Colon (tissue), 2 donors: ENCODE data around the gene COL23A1.

Experiments used
- FAIRE-seq: peaks from 2 replicates; lab custom pipeline; 2012; peaks lifted over from hg19 to GRCh38; lab: Jason Lieb, UNC
- donor health status: control.
- donor health status: control.

Gene COL23A1

DNA sequence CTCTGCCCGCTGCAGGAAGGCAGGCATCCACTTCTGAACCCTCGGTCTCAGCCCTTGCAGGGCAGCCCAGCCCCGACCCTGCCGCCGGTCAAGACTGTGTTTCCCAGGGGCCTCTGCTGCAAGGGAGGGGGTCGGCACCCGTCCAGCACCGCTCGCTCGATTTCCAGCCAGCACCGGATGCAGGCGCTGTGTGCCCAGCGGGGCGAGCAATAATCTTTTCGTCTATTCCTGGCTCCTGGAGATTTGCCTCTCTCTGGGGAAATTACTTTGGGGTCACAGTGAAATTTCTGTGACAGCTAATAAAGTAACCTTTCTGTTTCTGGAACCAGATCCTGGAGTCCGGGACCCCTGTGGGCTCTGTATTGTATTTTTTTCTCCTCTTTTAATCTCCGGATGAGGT is 155.3 kb downstream of the COL23A1 start:
- FAIRE-seq, result no peak

- no peak for FAIRE-seq
Observed at GRCh38 chr5:178434016-178434761, 156.0 kb downstream of the COL23A1 start.

DNA sequence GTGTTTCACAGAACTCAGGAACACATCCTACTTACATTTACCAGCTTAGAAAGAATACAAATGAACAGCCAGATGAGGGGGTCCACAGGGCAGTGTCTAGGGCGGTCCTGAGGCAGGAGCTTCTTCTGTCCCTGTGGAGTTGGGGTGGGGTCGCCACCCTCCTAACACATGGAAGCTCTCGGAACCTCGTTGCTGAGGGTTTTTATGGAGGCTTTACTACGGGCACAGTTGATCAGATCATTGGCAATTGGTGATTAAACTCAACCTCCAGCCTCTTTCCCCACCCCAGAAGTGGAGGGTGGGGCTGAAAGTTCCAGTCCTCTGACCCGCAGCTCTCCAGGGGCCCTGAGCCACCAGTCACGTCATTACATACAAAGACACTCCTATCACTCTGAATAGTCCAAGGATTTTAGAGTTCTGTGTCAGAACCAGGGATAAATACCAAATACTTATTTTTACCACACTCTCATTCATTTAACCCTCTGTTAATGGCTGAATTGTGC is 156.9 kb downstream of the COL23A1 start:
- no peak for FAIRE-seq

DNA sequence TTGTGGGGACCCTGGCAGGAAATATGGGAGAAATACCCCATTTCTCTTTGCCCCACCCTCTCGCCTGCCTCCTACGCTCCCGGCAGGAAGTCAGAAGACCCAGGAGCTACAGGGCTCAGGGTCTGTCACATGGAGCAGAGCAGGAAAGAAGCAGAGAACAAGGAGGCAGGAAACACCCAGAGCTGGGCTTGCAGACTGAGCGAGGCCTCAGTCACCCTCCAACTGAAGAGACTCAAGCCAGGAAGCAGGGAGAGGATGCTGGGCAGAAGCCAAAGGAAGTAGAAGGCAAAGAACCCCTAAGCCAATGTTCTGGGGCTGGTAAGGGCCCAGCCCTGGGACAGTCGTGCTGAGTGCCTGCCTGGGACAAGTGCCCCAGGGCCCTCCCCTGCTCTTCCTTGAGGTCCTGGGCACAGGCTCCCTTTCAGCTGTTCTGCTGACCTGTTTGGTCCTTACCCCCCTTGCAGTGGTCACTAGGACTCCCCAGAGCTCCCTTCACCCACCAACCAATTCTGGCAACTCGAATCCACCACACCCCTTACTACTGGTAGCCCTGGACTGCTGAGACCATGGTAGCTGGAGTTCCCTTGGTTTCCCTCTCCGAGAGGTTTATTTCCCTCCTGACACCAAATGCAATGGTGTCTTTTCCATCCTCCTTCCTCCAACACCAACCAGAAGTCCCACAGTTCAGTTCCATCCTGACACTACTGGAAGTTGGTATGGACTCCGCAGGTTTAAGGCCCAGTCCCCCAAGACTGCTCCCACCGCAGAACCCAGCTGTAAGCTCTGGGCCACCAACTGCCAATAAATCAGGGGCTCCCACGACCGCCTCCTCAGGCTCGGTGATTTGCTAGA is 157.5 kb downstream of the COL23A1 start:
- no peak for FAIRE-seq

DNA sequence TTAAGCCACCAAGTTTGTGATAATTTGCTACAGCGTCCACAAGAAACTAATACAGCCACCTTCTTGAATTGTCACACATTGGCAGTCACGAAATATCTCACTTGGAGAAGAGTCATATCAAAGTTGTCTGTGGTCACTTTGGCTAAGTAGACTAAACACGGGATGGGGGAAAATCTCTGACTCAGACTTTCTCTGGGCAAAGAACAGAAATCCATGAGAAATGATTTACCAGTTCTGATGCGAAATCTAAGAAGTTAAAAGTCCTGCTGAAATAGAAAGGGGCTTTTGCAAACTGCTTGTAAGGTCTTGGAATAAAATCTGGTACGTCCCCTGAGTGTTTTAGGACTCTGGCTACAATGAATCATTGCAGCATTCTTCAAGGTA is 158.4 kb downstream of the COL23A1 start:
- no peak for FAIRE-seq

DNA sequence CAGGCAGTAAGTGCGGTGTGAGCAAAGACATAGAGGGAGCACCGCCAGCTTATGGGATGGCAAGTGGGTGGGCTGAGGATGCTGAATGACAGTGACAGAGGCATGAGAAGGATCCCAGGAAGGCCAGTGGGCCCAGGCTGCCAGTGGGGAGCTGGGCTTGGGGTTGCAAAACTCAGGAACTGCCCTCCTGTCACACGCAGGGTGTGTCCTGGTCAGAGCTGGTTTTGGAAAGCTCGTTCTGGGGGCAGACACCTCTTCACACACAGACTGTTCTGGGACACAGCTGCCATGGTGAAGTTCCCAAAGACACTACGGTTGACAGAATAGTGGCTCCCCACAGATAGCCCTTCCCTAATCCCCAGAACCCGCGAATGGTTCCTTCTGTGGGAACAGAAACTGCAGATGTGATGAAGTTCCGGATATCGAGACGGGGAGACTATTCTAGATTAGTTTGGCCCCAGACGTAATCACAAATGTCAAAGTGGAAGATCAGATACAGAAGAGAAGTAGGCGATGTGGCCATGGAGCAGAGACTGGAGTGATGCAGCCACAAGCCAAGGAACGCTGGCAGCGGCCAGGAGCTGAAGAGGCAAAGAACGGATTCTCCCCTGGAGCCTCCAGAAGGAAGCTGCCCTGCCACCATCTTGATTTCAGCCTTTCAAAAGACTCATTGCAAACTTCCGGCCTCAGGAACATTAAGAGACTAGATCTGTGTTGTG is 159.0 kb downstream of the COL23A1 start:
- FAIRE-seq, result no peak

GRCh38 chr5:178430186-178431062 is 159.8 kb downstream of the COL23A1 start:
- FAIRE-seq, result no peak

DNA sequence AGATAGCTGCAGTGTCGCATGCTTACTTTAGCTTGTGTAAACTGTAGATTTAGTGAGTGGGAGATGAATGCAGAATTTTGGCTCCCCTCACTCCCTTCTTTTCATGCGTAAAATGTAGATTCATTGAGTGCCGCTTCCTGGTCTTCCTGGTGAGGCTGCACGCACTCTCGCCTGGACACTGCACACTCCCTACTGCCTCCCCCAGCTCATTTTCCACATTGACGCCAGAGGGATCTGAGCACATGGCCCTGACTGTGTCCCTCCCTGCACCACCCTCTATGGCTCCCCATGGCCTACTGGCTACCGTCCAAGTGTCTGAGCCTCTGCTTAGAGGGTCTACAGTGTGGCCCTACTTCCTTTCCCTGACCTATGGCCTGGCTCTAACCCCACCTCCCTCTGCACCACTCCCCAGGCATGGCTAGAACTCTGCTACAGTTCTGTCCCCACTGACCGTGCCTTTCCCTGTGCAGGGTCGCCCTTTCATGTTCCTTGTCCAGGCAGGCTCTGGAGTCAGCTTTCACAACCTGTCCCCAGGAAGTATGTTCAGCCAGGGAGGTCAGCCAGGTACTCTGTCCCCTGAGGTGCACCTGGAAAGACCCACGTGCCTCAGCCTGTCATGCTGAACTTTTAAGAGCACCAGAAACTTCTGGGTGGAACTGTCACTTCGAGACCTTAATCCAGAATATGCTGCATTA is 160.6 kb downstream of the COL23A1 start:
- FAIRE-seq, result no peak

DNA sequence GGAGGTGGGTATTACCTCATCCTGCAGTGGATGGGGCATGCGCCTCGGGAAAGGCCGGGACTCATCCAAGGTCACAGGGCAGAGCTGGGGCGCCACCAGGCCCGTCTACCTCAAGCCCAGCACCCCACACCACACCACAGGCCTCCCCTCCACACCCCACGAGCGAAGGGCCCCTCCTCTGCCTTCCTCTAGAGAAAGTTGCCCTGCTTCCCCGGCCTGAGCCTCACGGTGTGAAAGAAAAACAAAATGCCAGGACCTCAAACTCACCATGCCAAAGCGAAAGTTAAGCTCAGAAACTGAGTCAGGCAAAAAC is 161.1 kb downstream of the COL23A1 start:
- no peak for FAIRE-seq

DNA sequence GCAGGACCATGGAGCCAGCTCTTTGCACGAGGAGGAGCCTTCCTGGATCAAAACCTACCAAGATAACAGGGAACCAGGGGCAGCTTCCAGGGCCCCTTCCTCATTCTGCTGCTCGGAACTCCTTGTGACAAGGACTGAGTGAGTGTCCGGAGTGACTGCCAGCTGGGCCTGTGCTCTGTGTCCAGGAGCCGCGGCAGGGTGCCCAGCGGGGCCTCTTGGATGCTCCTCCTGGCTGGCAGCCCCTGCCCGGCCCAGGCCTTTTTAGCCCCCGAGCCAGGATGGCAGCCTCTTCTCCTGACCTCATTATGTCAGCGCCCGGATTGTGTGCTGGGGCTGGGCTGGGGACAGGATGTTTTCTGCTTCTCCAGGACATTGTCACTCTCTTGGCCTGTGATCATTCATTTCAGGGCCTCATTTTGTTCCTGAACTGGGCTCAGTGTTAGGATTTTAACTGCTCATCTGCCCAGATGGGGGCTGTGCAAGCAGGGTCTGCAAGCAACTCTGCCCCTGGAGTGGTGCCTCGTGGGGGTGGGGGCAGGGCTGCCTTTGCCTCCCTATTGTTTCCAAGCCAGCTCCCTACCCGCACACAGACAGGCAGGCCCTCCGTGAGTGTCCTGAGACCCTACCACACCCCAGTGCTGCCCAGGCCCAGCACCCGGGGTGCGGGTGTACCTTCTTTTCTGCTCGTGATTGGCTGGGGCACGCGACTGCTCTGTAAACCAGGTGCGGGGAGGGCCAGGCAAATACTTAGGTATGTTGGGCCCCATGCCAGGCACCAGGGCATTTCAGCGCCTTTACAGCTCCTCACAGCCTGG is 161.6 kb downstream of the COL23A1 start:
- no peak for FAIRE-seq

DNA sequence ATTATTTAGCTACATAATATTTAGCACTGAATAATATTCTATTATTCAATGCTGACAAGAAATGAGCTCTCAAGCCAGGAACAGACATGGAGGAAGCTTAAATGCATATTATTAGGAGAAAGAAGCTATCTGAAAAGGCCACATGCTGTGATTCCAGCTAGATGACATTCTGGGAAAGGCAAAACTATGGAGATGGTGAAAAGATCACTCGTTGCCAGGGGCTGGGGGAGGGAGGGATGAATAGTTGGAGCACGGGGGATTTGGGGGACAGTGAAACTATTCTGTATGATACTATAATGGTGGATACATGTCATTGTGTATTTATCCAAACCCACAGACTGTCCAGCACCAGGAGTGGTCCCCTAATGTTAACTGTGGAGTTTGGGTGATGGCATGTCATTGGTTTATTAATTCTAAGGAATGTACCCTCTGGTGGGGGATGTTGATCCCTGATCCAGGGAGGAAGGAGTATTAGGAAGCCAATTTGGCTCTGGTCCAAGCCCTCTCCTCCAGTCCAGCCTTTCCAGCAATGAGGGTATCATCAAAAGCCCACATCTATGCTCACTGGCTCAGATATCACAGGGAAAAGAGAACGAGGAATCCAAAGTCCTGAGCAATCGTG is 162.5 kb downstream of the COL23A1 start:
- FAIRE-seq, result no peak

GRCh38 chr5:178426326-178427130 is 163.7 kb downstream of the COL23A1 start:
- FAIRE-seq, result no peak

DNA sequence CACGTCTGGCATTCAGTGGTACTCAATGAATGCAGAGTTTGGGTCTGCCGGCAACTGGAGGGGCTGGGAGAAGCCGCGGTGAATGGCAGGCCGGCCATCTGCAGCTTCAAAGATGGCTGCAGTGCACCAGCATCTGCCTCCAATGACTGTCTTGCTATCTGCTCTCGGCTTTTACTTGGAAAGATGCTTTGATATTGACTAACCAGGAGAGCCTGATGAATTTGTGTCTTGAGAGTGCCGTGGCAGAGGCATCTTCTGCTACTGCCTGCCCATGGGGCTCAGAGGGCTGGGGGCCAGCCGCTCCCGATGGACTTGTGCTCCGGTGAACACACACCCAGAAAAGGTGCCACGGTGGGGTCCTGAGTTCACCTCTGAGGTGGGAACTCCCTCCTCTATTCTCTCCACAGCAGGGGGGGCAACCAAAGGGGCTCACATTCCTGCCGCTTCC is 164.5 kb downstream of the COL23A1 start:
- no peak for FAIRE-seq

- no peak for FAIRE-seq
Observed at GRCh38 chr5:178424810-178425177, 165.4 kb downstream of the COL23A1 start.

DNA sequence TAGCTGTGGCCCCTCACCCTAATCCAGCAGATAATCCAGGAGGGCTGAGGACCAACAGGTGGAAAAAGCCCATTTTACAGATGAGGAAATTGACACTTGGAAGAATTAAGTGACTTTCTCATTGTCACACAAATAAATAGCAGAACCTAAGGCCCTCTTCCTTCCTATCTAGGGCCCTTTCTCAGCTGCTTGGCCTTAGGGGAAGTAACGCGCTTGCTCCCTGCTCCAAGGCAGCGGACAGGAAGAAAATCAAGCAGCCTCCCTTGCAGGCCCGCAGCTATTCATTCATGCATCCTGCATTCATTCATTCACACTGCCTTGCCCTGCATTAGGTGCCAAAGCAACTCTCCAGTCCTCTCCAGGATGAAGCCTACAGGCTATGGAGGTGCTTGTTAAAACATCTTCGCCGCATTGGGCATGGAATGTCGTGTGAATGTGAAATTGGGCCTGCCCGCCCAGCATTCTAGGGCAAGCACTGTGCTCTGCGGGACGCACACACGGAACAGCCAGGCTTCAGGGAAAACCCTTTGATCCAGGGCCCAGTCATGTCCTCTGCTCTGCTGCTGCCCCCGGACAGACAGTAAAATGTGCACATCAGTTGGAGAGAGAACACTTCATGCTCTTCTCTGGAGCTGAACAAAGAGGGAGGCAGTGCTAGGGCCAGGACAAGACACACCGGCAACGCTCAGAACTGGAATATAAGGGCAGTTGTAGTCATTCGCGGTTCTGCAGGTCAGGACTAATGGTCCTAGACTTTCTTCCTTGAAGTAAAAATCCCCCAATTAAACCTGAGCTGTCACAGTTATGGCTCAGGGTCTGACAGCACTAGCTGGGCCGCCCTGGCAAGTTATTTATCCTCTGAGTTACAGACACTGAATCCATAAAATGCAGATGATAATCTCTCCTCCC is 166.0 kb downstream of the COL23A1 start:
- FAIRE-seq, result no peak

- FAIRE-seq, result no peak
Observed at GRCh38 chr5:178423431-178423830, 166.8 kb downstream of the COL23A1 start.

DNA sequence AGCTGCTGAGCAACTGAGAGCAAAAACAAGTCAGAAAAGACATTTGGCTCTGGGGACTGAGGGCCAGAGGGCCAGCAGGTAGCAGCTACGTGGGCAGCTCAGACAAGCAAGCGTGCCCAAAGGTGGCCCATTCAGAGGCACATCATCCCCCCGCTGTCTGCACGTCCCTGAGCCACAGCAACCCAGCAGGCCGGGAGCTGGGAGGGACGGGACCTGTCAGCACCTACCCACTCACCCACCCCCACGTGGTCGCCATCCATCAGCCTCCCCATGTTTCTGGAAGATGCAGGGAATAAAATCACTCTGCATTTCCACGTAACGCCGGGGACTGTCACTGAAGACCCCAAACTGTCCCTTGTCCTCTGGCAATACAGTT is 167.8 kb downstream of the COL23A1 start:
- FAIRE-seq, result no peak
